ENCODE results near the gene GDPD1. TPM values are rescaled to one million over a fixed set of nuclear protein-coding genes. Genes with fewer than 3 reads are reported as not detected.
A peak's percentile ranks its signal among the peaks of the same experiment; 100 is the strongest.

Gene GDPD1
- total RNA-seq, 1 experiment from 2014 or later, result 3.1 TPM

GRCh38 chr17:59202320-59202719, 18.0 kb upstream of the GDPD1 start:
- no TSS peak for BruUV-seq (replicated peaks)
- Histone ChIP-seq H3K27me3 (ENCODE audit: insufficient read depth, low read depth) (no peaks in the 10 kb centered on the region), H3K79me2 (ENCODE audit: low read depth) (no peaks in the 10 kb centered on the region), H3F3A (ENCODE audit: insufficient read depth, low read depth) (no peaks in the 10 kb centered on the region), H3K9me3 (ENCODE audit: insufficient read depth, low read depth) (no peaks in the 10 kb centered on the region), H3K9me2 (ENCODE audit: insufficient read depth) (no peaks in the 10 kb centered on the region), H3K4me2 (no peak overlapping the region), H2AFZ (no peak overlapping the region), H3K4me3 (no peak overlapping the region), H3K36me3 (ENCODE audit: low read depth) (peaks cover 5% of the 10 kb centered on the region; the same call in 1 of the 2 replicates), H3K27ac (no peak overlapping the region), H3K4me1 (replicated peaks; ENCODE audit: insufficient read depth) (no peaks in the 10 kb centered on the region), H4K20me1 (ENCODE audit: insufficient read depth) (no peaks in the 10 kb centered on the region)
- intact Hi-C loops (cut with micrococcal nuclease; ENCODE audit: unreplicated experiment), result no loop called here
- CTCF ChIA-PET, result no interaction called here
- no peak for DNase-seq
- POLR2A ChIA-PET (ENCODE audit: unreplicated experiment), result interaction anchor here (0.5 to 0.6 kb wide), 2 partner anchors 86 to 241 kb away, joined by 3 to 7 read pairs; no protein-coding TSS in a partner anchor
- TF ChIP-seq CTCF (conservative IDR thresholded peaks at IDR 0.05), result no peak
- no peak for TF ChIP-seq EZH2 (IDR thresholded peaks at IDR 0.05; ENCODE audit: low read depth)

GRCh38 chr17:59219370-59219769, 941 bp upstream of the GDPD1 start:
- H4K20me1 ChIP-seq (ENCODE audit: insufficient read depth), result no peaks in the 10 kb centered on the region
- no peak for DNase-seq
- H3K9me3 ChIP-seq (ENCODE audit: insufficient read depth, low read depth), result no peaks in the 10 kb centered on the region
- TF ChIP-seq CTCF (conservative IDR thresholded peaks at IDR 0.05) (no peak), EZH2 (IDR thresholded peaks at IDR 0.05; ENCODE audit: low read depth) (no peak)
- no peaks in the 10 kb centered on the region; the same call in 1 of the 2 replicates for H3K36me3 ChIP-seq (ENCODE audit: low read depth)
- H3K79me2 ChIP-seq (ENCODE audit: low read depth), result no peaks in the 10 kb centered on the region
- CTCF ChIA-PET, result interaction anchor here (0.8 kb wide), 1 partner anchor 91 kb away, joined by 3 read pairs; no protein-coding TSS in a partner anchor
- POLR2A ChIA-PET (ENCODE audit: unreplicated experiment), result no interaction called here
- BruUV-seq (replicated peaks), result no TSS peak
- no peaks in the 10 kb centered on the region for H3K9me2 ChIP-seq (ENCODE audit: insufficient read depth)
- peak overlapping the region; percentile 93; the same call in 1 of the 2 replicates for H3K4me2 ChIP-seq
- H3K4me1 ChIP-seq (replicated peaks; ENCODE audit: insufficient read depth), result peaks cover 23% of the 10 kb centered on the region
- intact Hi-C loops (cut with micrococcal nuclease; ENCODE audit: unreplicated experiment), result no loop called here
- H3F3A ChIP-seq (ENCODE audit: insufficient read depth, low read depth), result peaks cover 27% of the 10 kb centered on the region
- H3K27ac ChIP-seq, result no peak overlapping the region
- H3K27me3 ChIP-seq (ENCODE audit: insufficient read depth, low read depth), result no peaks in the 10 kb centered on the region
- no peak overlapping the region for H3K4me3 ChIP-seq
- H2AFZ ChIP-seq, result no peak overlapping the region; the same call in 1 of the 2 replicates

- Histone ChIP-seq H3K79me2 (ENCODE audit: low read depth) (no peaks in the 10 kb centered on the region), H2AFZ (peak overlapping the region; percentile 74), H4K20me1 (ENCODE audit: insufficient read depth) (no peaks in the 10 kb centered on the region), H3F3A (ENCODE audit: insufficient read depth, low read depth) (peaks cover 21% of the 10 kb centered on the region), H3K9me3 (ENCODE audit: insufficient read depth, low read depth) (no peaks in the 10 kb centered on the region), H3K27ac (no peak overlapping the region), H3K4me1 (replicated peaks; ENCODE audit: insufficient read depth) (peaks cover 23% of the 10 kb centered on the region), H3K36me3 (ENCODE audit: low read depth) (no peaks in the 10 kb centered on the region; the same call in 1 of the 2 replicates), H3K4me2 (peak overlapping the region; percentile 93), H3K27me3 (ENCODE audit: insufficient read depth, low read depth) (no peaks in the 10 kb centered on the region), H3K9me2 (ENCODE audit: insufficient read depth) (no peaks in the 10 kb centered on the region), H3K4me3 (peak overlapping the region; percentile 97)
- intact Hi-C loops (cut with micrococcal nuclease; ENCODE audit: unreplicated experiment), result loop anchor here (2.0 kb wide), 3 partner anchors 77 to 221 kb away; no protein-coding TSS in a partner anchor
- ChIA-PET POLR2A (ENCODE audit: unreplicated experiment) (interaction anchor here (0.7 kb wide), 1 partner anchor 28 kb away, joined by 5 read pairs; no protein-coding TSS in a partner anchor), CTCF (interaction anchor here (0.8 kb wide), 1 partner anchor 91 kb away, joined by 3 read pairs; no protein-coding TSS in a partner anchor)
- DNase-seq, result no peak
- TF ChIP-seq CTCF (conservative IDR thresholded peaks at IDR 0.05), result no peak
- TF ChIP-seq EZH2 (IDR thresholded peaks at IDR 0.05; ENCODE audit: low read depth), result no peak
- BruUV-seq (replicated peaks), result no TSS peak
Measured at GRCh38 chr17:59219992-59220327, 351 bp upstream of the GDPD1 start.
